PFSK-1 (cell line): ENCODE results near the gene EID3.

Experiments used
- POLR2AphosphoS5 ChIP-seq: IDR thresholded peaks from 2 replicates; pipeline ENCODE4 v1.6.1; 2012; ENCODE audit warnings: low read depth, mild to moderate bottlenecking, control low read depth, low read length, moderate library complexity
- TF ChIP-seq, protein P1 (sequence below), 2 experiments: IDR thresholded peaks; 2 replicates each; pipeline versions ENCODE4 v1.6.1 to v1.8.0; 2011 to 2012; ENCODE audit warnings: low read depth in 2 of 2, low read length in 2 of 2, control low read depth in 1 of 2, inconsistent platforms in 1 of 2, mild to moderate bottlenecking in 1 of 2, moderate library complexity in 1 of 2; ENCODE audit not compliant: insufficient read depth in 1 of 2

DNA sequence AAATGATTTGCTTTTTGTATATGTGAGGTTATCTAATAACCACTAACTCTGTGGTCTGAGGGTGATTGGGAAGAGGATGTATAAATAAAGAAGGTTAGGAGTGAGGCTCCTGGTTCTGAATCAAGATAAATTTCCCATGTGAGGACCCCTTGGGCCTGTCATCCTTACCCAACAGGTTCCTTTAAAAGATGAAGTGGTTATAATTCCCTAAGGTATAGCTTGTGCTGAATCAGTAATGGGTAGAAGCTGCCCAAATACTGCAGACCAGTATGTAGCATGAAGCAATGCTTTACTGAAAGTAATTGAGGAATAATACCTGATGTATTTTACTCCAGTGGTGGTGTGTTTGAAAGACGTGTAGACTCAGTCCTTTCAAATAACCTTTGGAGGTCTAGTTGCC is 8.7 kb downstream of the EID3 start:
- TF ChIP-seq, protein P1, sequence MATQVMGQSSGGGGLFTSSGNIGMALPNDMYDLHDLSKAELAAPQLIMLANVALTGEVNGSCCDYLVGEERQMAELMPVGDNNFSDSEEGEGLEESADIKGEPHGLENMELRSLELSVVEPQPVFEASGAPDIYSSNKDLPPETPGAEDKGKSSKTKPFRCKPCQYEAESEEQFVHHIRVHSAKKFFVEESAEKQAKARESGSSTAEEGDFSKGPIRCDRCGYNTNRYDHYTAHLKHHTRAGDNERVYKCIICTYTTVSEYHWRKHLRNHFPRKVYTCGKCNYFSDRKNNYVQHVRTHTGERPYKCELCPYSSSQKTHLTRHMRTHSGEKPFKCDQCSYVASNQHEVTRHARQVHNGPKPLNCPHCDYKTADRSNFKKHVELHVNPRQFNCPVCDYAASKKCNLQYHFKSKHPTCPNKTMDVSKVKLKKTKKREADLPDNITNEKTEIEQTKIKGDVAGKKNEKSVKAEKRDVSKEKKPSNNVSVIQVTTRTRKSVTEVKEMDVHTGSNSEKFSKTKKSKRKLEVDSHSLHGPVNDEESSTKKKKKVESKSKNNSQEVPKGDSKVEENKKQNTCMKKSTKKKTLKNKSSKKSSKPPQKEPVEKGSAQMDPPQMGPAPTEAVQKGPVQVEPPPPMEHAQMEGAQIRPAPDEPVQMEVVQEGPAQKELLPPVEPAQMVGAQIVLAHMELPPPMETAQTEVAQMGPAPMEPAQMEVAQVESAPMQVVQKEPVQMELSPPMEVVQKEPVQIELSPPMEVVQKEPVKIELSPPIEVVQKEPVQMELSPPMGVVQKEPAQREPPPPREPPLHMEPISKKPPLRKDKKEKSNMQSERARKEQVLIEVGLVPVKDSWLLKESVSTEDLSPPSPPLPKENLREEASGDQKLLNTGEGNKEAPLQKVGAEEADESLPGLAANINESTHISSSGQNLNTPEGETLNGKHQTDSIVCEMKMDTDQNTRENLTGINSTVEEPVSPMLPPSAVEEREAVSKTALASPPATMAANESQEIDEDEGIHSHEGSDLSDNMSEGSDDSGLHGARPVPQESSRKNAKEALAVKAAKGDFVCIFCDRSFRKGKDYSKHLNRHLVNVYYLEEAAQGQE (IDR thresholded peaks at IDR 0.05; ENCODE audit: insufficient read depth in 1 of 2, low read depth in 2 of 2, low read length in 2 of 2), result no peak
- TF ChIP-seq POLR2AphosphoS5, result no peak
